WTC11 (cell line): Measurements from ENCODE around the gene SLC25A6. TPM values are rescaled to one million over a fixed set of nuclear protein-coding genes. Genes with fewer than 3 reads are reported as not detected.

Experiments
- ATF2 ChIP-seq: sonication (generic); formaldehyde crosslinking; IDR thresholded peaks from 2 replicates; pipeline ENCODE4 v1.8.1; 2022; ENCODE audit warnings: low read depth, missing genetic modification reagents, borderline replicate concordance
- CBFB ChIP-seq: sonication (generic); formaldehyde crosslinking; IDR thresholded peaks from 2 replicates; pipeline ENCODE4 v1.8.1; 2022; ENCODE audit warnings: mild to moderate bottlenecking, low read depth, missing genetic modification reagents
- ERG ChIP-seq: fragments of 250-450 bp; sonication (Bioruptor Pico); IDR thresholded peaks from 2 replicates; pipeline ENCODE4 v1.8.0; 2021; ENCODE audit warnings: mild to moderate bottlenecking
- FOXJ3 ChIP-seq: sonication (generic); formaldehyde crosslinking; IDR thresholded peaks from 2 replicates; pipeline ENCODE4 v1.9.0; 2021; ENCODE audit warnings: missing genetic modification reagents, mild to moderate bottlenecking, borderline replicate concordance
- GTF2I ChIP-seq: fragments of 250-450 bp; sonication (Bioruptor Pico); conservative IDR thresholded peaks from 2 replicates; pipeline ENCODE4 v1.4.0; 2021; ENCODE audit warnings: mild to moderate bottlenecking
- KAT7 ChIP-seq: sonication (generic); formaldehyde crosslinking; IDR thresholded peaks from 2 replicates; pipeline ENCODE4 v1.8.1; 2023; ENCODE audit warnings: missing genetic modification reagents, mild to moderate bottlenecking, borderline replicate concordance
- MXD4 ChIP-seq: fragments of 250-450 bp; sonication (Bioruptor Pico); IDR thresholded peaks from 2 replicates; pipeline ENCODE4 v1.8.0; 2021; ENCODE audit warnings: mild to moderate bottlenecking, moderate library complexity, borderline replicate concordance
- OVOL2 ChIP-seq: fragments of 250-450 bp; sonication (Bioruptor Pico); IDR thresholded peaks from 2 replicates; pipeline ENCODE4 v1.9.0; 2021; ENCODE audit warnings: mild to moderate bottlenecking, borderline replicate concordance
- SOX15 ChIP-seq: fragments of 250-450 bp; sonication (Bioruptor Pico); IDR thresholded peaks from 2 replicates; pipeline ENCODE4 v1.9.0; 2021; ENCODE audit warnings: mild to moderate bottlenecking
- ZBTB21 ChIP-seq: sonication (generic); formaldehyde crosslinking; IDR thresholded peaks from 2 replicates; pipeline ENCODE4 v1.8.1; 2023; ENCODE audit warnings: mild to moderate bottlenecking, missing genetic modification reagents, borderline replicate concordance
- ZNF281 ChIP-seq: sonication (generic); formaldehyde crosslinking; IDR thresholded peaks from 2 replicates; pipeline ENCODE4 v1.8.0; 2023; ENCODE audit warnings: mild to moderate bottlenecking, missing genetic modification reagents
- ZNF317 ChIP-seq: sonication (generic); formaldehyde crosslinking; IDR thresholded peaks from 2 replicates; pipeline ENCODE4 v1.8.1; 2023; ENCODE audit warnings: low read depth, mild to moderate bottlenecking, moderate library complexity, missing genetic modification reagents, borderline replicate concordance
- total RNA-seq: library from RNA; stranded (reverse); gene quantifications from 3 replicates; pipeline ENCODE4 v1.2.3, GENCODE V29; 2021
- TF ChIP-seq, protein P1 (sequence below): fragments of 200-600 bp; IDR thresholded peaks from 2 replicates; pipeline ENCODE4 v1.8.0; 2022; ENCODE audit warnings: antibody characterized with exemption
- TF ChIP-seq, protein P2 (sequence below): sonication (generic); formaldehyde crosslinking; IDR thresholded peaks from 2 replicates; pipeline ENCODE4 v1.8.1; 2023; ENCODE audit warnings: mild to moderate bottlenecking, missing genetic modification reagents, borderline replicate concordance
- TF ChIP-seq, protein P3 (sequence below): sonication (generic); formaldehyde crosslinking; conservative IDR thresholded peaks from 2 replicates; pipeline ENCODE4 v1.8.1; 2022; ENCODE audit warnings: mild to moderate bottlenecking, missing genetic modification reagents
- TF ChIP-seq, protein P4 (sequence below): sonication (generic); formaldehyde crosslinking; IDR thresholded peaks from 2 replicates; pipeline ENCODE4 v1.8.0; 2022; ENCODE audit warnings: mild to moderate bottlenecking, missing genetic modification reagents
- TF ChIP-seq, protein P5 (sequence below): fragments of 250-450 bp; sonication (Bioruptor Pico); IDR thresholded peaks from 2 replicates; pipeline ENCODE4 v2.1.2; 2022; ENCODE audit warnings: mild to moderate bottlenecking, moderate library complexity
- TF ChIP-seq, protein P6 (sequence below): fragments of 250-450 bp; sonication (Bioruptor Pico); conservative IDR thresholded peaks from 2 replicates; pipeline ENCODE4 v1.9.0; 2021; ENCODE audit warnings: mild to moderate bottlenecking
- TF ChIP-seq, protein P7 (sequence below): sonication (generic); formaldehyde crosslinking; IDR thresholded peaks from 2 replicates; pipeline ENCODE4 v1.8.1; 2022; ENCODE audit warnings: low read depth, mild to moderate bottlenecking, moderate library complexity, missing genetic modification reagents, borderline replicate concordance

The SLC25A6 gene
- total RNA-seq, 1 experiment from 2014 or later = 627 TPM

DNA sequence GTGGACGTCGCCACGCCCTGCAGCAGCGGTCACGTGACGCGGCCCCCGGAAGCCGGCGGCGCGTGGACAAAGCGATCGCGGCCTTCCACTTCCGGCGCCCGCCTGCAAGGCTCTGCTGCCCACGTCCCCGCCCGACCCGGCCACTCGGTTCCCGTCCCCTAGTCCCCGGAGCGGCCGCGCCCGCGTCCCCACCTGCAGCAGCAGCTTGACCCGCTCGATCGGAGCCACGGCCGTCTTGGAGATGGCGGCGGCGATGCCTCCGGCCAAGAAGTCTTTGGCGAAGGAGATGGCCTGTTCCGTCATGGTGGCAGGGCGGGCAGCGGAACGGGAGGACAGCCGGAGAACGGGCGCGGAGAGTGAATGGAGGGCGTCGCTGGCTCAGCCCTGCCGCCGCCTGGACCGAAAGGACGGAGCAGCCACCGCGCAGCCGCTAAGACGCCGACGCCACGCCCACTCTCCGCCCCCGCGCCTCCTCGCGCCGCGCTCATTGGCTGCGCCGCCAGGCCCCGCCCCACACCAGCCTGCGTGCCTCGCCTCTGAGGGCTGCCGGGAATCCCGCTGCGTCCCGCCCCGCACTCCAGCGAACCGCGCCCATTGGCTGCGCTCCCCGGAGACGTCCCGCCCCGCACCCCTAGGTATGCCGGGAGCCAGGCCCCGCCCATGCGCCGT lies at the start of gene SLC25A6 (continued):
- TF ChIP-seq, protein P1, sequence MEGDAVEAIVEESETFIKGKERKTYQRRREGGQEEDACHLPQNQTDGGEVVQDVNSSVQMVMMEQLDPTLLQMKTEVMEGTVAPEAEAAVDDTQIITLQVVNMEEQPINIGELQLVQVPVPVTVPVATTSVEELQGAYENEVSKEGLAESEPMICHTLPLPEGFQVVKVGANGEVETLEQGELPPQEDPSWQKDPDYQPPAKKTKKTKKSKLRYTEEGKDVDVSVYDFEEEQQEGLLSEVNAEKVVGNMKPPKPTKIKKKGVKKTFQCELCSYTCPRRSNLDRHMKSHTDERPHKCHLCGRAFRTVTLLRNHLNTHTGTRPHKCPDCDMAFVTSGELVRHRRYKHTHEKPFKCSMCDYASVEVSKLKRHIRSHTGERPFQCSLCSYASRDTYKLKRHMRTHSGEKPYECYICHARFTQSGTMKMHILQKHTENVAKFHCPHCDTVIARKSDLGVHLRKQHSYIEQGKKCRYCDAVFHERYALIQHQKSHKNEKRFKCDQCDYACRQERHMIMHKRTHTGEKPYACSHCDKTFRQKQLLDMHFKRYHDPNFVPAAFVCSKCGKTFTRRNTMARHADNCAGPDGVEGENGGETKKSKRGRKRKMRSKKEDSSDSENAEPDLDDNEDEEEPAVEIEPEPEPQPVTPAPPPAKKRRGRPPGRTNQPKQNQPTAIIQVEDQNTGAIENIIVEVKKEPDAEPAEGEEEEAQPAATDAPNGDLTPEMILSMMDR = no peak
- TF ChIP-seq, protein P2, sequence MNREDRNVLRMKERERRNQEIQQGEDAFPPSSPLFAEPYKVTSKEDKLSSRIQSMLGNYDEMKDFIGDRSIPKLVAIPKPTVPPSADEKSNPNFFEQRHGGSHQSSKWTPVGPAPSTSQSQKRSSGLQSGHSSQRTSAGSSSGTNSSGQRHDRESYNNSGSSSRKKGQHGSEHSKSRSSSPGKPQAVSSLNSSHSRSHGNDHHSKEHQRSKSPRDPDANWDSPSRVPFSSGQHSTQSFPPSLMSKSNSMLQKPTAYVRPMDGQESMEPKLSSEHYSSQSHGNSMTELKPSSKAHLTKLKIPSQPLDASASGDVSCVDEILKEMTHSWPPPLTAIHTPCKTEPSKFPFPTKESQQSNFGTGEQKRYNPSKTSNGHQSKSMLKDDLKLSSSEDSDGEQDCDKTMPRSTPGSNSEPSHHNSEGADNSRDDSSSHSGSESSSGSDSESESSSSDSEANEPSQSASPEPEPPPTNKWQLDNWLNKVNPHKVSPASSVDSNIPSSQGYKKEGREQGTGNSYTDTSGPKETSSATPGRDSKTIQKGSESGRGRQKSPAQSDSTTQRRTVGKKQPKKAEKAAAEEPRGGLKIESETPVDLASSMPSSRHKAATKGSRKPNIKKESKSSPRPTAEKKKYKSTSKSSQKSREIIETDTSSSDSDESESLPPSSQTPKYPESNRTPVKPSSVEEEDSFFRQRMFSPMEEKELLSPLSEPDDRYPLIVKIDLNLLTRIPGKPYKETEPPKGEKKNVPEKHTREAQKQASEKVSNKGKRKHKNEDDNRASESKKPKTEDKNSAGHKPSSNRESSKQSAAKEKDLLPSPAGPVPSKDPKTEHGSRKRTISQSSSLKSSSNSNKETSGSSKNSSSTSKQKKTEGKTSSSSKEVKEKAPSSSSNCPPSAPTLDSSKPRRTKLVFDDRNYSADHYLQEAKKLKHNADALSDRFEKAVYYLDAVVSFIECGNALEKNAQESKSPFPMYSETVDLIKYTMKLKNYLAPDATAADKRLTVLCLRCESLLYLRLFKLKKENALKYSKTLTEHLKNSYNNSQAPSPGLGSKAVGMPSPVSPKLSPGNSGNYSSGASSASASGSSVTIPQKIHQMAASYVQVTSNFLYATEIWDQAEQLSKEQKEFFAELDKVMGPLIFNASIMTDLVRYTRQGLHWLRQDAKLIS = peak; percentile 44; the same call in 1 of the 2 replicates
- no peak for TF ChIP-seq ERG
- TF ChIP-seq FOXJ3 (CRISPR knock-in tag) = no peak
- TF ChIP-seq ATF2 = no peak
- no peak for TF ChIP-seq MXD4 (CRISPR knock-in tag)
- TF ChIP-seq ZNF281 (CRISPR knock-in tag) = 0 out of 2 replicates have a peak, but pooled peaks have one; percentile 27
- TF ChIP-seq, protein P3, sequence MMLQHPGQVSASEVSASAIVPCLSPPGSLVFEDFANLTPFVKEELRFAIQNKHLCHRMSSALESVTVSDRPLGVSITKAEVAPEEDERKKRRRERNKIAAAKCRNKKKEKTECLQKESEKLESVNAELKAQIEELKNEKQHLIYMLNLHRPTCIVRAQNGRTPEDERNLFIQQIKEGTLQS (CRISPR knock-in tag) = no peak
- TF ChIP-seq ZNF317 (CRISPR knock-in tag) = no peak; the same call in 1 of the 2 replicates
- no peak for TF ChIP-seq GTF2I (CRISPR knock-in tag)
- TF ChIP-seq CBFB (CRISPR knock-in tag) = 0 out of 2 replicates have a peak, but pooled peaks have one; percentile 28
- TF ChIP-seq SOX15 = no peak
- TF ChIP-seq, protein P4, sequence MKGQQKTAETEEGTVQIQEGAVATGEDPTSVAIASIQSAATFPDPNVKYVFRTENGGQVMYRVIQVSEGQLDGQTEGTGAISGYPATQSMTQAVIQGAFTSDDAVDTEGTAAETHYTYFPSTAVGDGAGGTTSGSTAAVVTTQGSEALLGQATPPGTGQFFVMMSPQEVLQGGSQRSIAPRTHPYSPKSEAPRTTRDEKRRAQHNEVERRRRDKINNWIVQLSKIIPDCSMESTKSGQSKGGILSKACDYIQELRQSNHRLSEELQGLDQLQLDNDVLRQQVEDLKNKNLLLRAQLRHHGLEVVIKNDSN (CRISPR knock-in tag) = peak; percentile 98
- no peak for TF ChIP-seq OVOL2 (CRISPR knock-in tag)
- TF ChIP-seq ZBTB21 = no peak; the same call in 1 of the 2 replicates
- TF ChIP-seq KAT7 = peak; percentile 81
- TF ChIP-seq, protein P5, sequence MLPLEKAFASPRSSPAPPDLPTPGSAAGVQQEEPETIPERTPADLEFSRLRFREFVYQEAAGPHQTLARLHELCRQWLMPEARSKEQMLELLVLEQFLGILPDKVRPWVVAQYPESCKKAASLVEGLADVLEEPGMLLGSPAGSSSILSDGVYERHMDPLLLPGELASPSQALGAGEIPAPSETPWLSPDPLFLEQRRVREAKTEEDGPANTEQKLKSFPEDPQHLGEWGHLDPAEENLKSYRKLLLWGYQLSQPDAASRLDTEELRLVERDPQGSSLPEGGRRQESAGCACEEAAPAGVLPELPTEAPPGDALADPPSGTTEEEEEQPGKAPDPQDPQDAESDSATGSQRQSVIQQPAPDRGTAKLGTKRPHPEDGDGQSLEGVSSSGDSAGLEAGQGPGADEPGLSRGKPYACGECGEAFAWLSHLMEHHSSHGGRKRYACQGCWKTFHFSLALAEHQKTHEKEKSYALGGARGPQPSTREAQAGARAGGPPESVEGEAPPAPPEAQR (CRISPR knock-in tag) = no peak
- TF ChIP-seq, protein P6, sequence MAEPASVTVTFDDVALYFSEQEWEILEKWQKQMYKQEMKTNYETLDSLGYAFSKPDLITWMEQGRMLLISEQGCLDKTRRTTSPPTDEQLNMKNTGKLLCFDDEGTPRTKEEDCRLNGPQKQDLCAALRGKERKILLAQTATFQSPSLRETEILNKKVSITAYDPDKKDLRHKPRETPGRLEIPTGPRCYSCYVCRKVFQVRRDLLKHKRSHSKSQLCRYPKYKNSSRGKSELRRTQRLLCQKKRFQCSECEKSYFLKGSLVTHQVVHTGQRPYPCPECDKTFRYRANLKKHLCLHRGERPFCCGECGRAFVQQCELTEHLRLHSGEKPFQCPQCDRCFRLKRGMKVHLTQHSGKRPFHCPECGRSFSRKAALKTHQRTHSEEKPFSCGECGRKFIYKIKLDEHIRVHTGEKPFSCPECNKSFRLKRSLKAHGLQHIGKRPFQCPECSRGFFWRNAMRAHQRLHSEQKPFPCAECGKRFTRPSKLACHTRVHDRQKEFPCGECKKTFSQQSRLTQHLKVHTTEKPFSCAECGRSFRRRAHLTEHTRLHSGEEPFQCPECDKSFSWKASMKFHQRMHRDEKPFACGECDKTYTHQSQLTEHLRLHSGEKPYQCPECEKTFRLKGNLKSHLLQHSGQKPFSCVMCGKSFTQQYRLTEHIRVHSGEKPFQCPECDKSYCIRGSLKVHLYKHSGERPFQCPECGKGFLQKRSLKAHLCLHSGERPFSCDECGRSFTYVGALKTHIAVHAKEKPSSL (CRISPR knock-in tag) = no peak; the same call in 1 of the 2 replicates
- TF ChIP-seq, protein P7, sequence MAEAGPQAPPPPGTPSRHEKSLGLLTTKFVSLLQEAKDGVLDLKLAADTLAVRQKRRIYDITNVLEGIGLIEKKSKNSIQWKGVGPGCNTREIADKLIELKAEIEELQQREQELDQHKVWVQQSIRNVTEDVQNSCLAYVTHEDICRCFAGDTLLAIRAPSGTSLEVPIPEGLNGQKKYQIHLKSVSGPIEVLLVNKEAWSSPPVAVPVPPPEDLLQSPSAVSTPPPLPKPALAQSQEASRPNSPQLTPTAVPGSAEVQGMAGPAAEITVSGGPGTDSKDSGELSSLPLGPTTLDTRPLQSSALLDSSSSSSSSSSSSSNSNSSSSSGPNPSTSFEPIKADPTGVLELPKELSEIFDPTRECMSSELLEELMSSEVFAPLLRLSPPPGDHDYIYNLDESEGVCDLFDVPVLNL = peak; percentile 51; the same call in 1 of the 2 replicates
